GM19351 (cell line): ENCODE measurements around the gene PAQR4.

Source experiments
- ATAC-seq: cut with Tn5 transposase; IDR thresholded peaks from one replicate; pipeline ENCODE4 v1.9.1; 2021; ENCODE audit warnings: mild to moderate bottlenecking, moderate library complexity; ENCODE audit not compliant: unreplicated experiment

PAQR4 gene

GRCh38 chr16:3020604-3021448 lies 51.7 kb downstream of the PAQR4 start:
- no peak for ATAC-seq

- ATAC-seq = no peak
These were observed 52.5 kb downstream of the PAQR4 start for GRCh38 chr16:3021449-3022207.

- no peak for ATAC-seq
These were observed 53.1 kb downstream of the PAQR4 start for GRCh38 chr16:3022208-3022683.

GRCh38 chr16:3022684-3023414 lies 53.7 kb downstream of the PAQR4 start:
- no peak for ATAC-seq
